Breast epithelium (tissue), 4 donors: ENCODE results near the gene MICAL2. TPM values are rescaled to one million over a fixed set of nuclear protein-coding genes. Genes with fewer than 3 reads are reported as not detected.

Experiments used
- DNase-seq, 2 donors: peaks; one replicate each; pipeline ENCODE4 v3.0.0-alpha.2; 2019; ENCODE audit warnings: low spot score in 2 of 2
- H3K27ac ChIP-seq, 2 donors: fragments of 200-600 bp; sonication (generic) in 1 of 2; one replicate each; pipeline ENCODE4 v1.5.1; 2016 to 2019; ENCODE audit warnings: mild to moderate bottlenecking in 1 of 2
- H3K27me3 ChIP-seq, 2 donors: fragments of 200-600 bp; sonication (generic) in 1 of 2; one replicate each; pipeline versions ENCODE4 v1.5.1 to v1.6.0; 2017 to 2019; ENCODE audit warnings: control low read depth in 1 of 2, mild to moderate bottlenecking in 1 of 2
- H3K36me3 ChIP-seq: fragments of 200-600 bp; one replicate; pipeline ENCODE4 v1.5.1; 2019
- H3K4me1 ChIP-seq, 2 donors: fragments of 200-600 bp; sonication (generic); one replicate each; pipeline ENCODE4 v1.5.1; 2016 to 2019; ENCODE audit warnings: control low read depth in 1 of 2
- H3K4me3 ChIP-seq, 3 donors: fragments of 200-600 bp; sonication (generic); 1 replicate in 2 of 3; 2 replicates in 1 of 3; pipeline ENCODE4 v1.5.1; 2016 to 2019; ENCODE audit warnings: mild to moderate bottlenecking in 3 of 3, moderate library complexity in 2 of 3
- H3K9me3 ChIP-seq, 2 donors: fragments of 200-600 bp; sonication (generic) in 1 of 2; one replicate each; pipeline ENCODE4 v1.5.1; 2016 to 2019; ENCODE audit warnings: control low read depth in 1 of 2
- CTCF ChIP-seq, 3 donors: fragments of 450-650 bp; IDR thresholded peaks; one replicate each; pipeline ENCODE4 v1.5.1; 2016 to 2017; ENCODE audit warnings: antibody characterized with exemption in 3 of 3, mild to moderate bottlenecking in 3 of 3, moderate library complexity in 3 of 3
- POLR2A ChIP-seq: fragments of 450-650 bp; IDR thresholded peaks from one replicate; pipeline ENCODE4 v1.6.1; 2016; ENCODE audit warnings: antibody characterized with exemption, mild to moderate bottlenecking, moderate library complexity
- POLR2AphosphoS5 ChIP-seq, 3 donors: sonication (generic); formaldehyde crosslinking; IDR thresholded peaks; one replicate each; pipeline ENCODE4 v1.6.1; 2017; ENCODE audit warnings: antibody characterized with exemption in 3 of 3
- intact Hi-C: fragments of 100-400 bp; cut with DNase I; formaldehyde crosslinking; loops from one replicate; pipeline ENCODE4 v1.15.1; 2023; ENCODE audit warnings: low total_unique reads
- total RNA-seq, 3 donors: library from RNA; depleted of rRNA; stranded (reverse); fragments of >200 nt; gene quantifications; one replicate each; pipeline ENCODE4 v1.1.0, GENCODE V29; 2016

The MICAL2 gene
- total RNA-seq, 3 donors from 2014 or later, result 30.9 to 52.4 (median 38.6) TPM

- DNase-seq, result peak in 1 of 2 donors; percentile 55
- Histone ChIP-seq H3K4me1 (peaks cover 0 to 16% of the 10 kb centered on the region in 2 donors), H3K9me3 (no peaks in the 10 kb centered on the region), H3K27ac (no peak overlapping the region), H3K36me3 (no peaks in the 10 kb centered on the region), H3K27me3 (no peaks in the 10 kb centered on the region), H3K4me3 (no peak overlapping the region)
- TF ChIP-seq POLR2A (no peak), CTCF (IDR thresholded peaks at IDR 0.05) (no peak), POLR2AphosphoS5 (IDR thresholded peaks at IDR 0.05) (no peak)
- intact Hi-C loops, result no loop called here
Observed at GRCh38 chr11:12220305-12220704, 109.9 kb downstream of the MICAL2 start.

- no peaks in the 10 kb centered on the region for H3K36me3 ChIP-seq
- H3K4me3 ChIP-seq, result no peak overlapping the region
- DNase-seq, result no peak
- TF ChIP-seq POLR2A, result no peak
- no peak for TF ChIP-seq POLR2AphosphoS5 (IDR thresholded peaks at IDR 0.05)
- no peak for TF ChIP-seq CTCF (IDR thresholded peaks at IDR 0.05)
- H3K27me3 ChIP-seq, result no peaks in the 10 kb centered on the region
- H3K4me1 ChIP-seq, result peaks cover 0 to 16% of the 10 kb centered on the region in 2 donors
- H3K9me3 ChIP-seq, result no peaks in the 10 kb centered on the region
- intact Hi-C loops, result no loop called here
- no peak overlapping the region for H3K27ac ChIP-seq
Observed at GRCh38 chr11:12221051-12221535, 110.7 kb downstream of the MICAL2 start.

- H3K36me3 ChIP-seq, result no peaks in the 10 kb centered on the region
- no peaks in the 10 kb centered on the region for H3K9me3 ChIP-seq
- H3K27ac ChIP-seq, result peak overlapping the region in 1 of 2 donors; percentile 23
- intact Hi-C loops, result no loop called here
- peaks cover 0 to 15% of the 10 kb centered on the region in 2 donors for H3K4me1 ChIP-seq
- DNase-seq, result no peak
- no peak for TF ChIP-seq POLR2AphosphoS5 (IDR thresholded peaks at IDR 0.05)
- TF ChIP-seq POLR2A, result no peak
- no peak for TF ChIP-seq CTCF (IDR thresholded peaks at IDR 0.05)
- no peaks in the 10 kb centered on the region for H3K27me3 ChIP-seq
- H3K4me3 ChIP-seq, result no peak overlapping the region
Observed at GRCh38 chr11:12222055-12222792, 111.8 kb downstream of the MICAL2 start.

GRCh38 chr11:12223771-12224536 is 113.6 kb downstream of the MICAL2 start:
- no peaks in the 10 kb centered on the region for H3K27me3 ChIP-seq
- no peaks in the 10 kb centered on the region for H3K9me3 ChIP-seq
- intact Hi-C loops, result loop anchor here (1.0 kb wide), 1 partner anchor 22 kb away; no protein-coding TSS in a partner anchor
- H3K4me3 ChIP-seq, result peak overlapping the region in 1 of 3 donors; percentile 23
- peaks cover 0 to 13% of the 10 kb centered on the region in 2 donors for H3K4me1 ChIP-seq
- no peaks in the 10 kb centered on the region for H3K36me3 ChIP-seq
- DNase-seq, result peak in 1 of 2 donors; percentile 50
- H3K27ac ChIP-seq, result peak overlapping the region; percentile 68 to 85
- TF ChIP-seq POLR2AphosphoS5 (IDR thresholded peaks at IDR 0.05) (peak in 1 of 3 donors; percentile 60), CTCF (IDR thresholded peaks at IDR 0.05) (no peak)

GRCh38 chr11:12224537-12224893 is 114.1 kb downstream of the MICAL2 start:
- intact Hi-C loops, result loop anchor here (1.0 kb wide), 1 partner anchor 22 kb away; no protein-coding TSS in a partner anchor
- H3K36me3 ChIP-seq, result no peaks in the 10 kb centered on the region
- H3K4me3 ChIP-seq, result peak overlapping the region in 1 of 3 donors; percentile 23
- TF ChIP-seq POLR2A (no peak), POLR2AphosphoS5 (IDR thresholded peaks at IDR 0.05) (peak in 2 of 3 donors; percentile 23 to 27)
- DNase-seq, result peak in 1 of 2 donors; percentile 89
- no peaks in the 10 kb centered on the region for H3K27me3 ChIP-seq
- no peaks in the 10 kb centered on the region for H3K9me3 ChIP-seq
- peak overlapping the region; percentile 68 to 85 for H3K27ac ChIP-seq
- H3K4me1 ChIP-seq, result peaks cover 0 to 13% of the 10 kb centered on the region in 2 donors
